COLO668 (cell line): ENCODE results near the gene CD3G.
A peak's percentile ranks its signal among the peaks of the same experiment; 100 is the strongest.

Experiments
- DNase-seq: peaks from one replicate; lab custom pipeline; 2025; ENCODE audit not compliant: unreplicated experiment; lab: John Stamatoyannopoulos, UW

Gene CD3G

DNA sequence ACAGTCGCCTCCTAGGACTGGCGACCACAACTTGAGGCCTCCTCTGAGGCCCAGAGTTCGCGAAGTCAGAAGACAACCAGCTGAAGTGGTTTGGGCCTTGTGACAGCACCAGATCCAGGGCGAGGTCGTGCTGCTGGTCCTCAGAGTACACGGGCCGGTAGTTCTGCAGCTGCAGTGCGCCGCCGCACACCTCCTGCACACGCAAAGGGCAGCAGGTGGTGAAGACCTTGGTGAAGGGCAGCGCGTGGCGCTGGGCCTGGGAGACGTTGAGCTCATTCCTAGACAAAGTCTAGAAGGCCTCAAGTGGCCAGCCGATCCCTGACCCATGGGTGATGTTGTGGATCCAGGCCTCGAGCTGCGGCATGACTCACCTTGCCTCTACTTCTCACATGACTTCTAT lies 21.4 kb upstream of the CD3G start:
- no peak for DNase-seq

DNA sequence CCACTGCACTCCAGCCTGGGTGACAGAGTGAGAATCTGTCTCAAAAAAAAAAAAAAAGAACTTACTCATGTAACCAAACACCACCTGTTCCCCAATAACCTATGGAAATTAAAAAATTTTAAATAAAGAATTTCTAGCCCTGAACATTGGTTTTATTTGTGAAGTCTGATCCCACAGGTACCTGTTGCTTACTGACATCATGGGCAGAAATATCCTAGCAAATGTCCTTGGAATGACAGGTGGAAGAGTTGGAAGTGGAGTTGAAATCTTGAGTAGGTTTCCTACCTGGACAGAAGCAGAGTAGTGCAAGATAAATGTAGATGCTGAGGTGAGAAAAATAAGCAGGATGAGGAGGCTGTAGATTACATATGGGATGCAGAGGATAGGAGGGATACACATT lies 18.9 kb upstream of the CD3G start:
- no peak for DNase-seq

DNA sequence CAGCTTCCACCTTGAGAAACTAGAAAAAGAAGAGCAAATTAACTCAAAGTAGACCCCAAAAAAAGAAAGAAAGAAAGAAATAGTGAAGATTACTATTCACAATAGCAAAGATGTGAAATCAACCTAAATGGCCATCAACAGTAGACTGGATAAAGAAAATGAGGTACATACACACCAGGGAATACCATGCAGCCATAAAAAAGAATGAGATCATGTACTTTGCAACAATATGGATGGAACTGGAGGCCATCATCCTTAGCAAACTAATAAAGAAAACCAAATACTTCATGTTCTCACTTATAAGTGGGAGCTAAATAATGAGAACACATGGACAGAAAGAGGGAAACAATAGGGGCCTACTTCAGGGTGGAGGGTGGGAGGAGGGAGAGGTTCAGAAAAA lies 15.4 kb upstream of the CD3G start:
- no peak for DNase-seq

DNA sequence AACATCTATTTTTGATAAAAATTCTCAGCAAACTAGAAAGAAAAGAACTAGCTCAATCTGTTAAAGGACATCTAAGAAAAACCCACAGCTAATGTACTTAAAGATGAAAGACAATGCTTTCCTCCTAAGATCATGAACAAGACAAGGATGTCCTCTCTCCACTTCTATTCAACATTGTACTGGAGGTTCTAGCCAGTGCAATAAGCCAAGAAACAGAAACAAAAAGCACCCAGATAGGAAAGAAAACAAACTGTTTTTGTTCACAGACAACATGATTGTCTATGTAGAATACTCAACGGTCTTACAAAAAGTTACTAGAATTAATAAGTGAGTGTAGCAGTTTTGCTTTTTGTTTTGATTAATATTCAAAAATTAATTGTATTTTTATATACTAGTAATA lies 9.4 kb upstream of the CD3G start:
- no peak for DNase-seq

DNA sequence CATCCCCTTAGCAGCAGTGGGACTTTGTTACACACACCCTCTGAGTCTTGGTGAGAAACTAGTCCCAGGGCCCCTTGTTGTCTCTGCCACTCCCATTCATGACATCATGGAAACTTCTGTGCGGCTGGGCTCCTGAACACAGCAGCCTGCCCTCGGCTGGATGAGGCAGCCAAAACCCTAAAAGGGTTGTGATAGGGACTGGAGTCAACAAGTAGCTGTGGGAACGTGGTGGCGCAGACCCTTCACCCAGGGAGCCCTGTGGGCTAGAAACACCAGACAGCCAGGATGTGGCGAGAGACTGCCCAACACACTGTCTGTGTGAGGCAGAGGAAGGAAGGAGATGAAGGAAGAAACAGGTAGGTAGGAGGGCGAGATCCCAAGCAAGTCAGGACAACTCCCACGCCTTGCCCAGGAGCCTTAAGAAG lies 5.5 kb upstream of the CD3G start:
- DNase-seq, result no peak

DNA sequence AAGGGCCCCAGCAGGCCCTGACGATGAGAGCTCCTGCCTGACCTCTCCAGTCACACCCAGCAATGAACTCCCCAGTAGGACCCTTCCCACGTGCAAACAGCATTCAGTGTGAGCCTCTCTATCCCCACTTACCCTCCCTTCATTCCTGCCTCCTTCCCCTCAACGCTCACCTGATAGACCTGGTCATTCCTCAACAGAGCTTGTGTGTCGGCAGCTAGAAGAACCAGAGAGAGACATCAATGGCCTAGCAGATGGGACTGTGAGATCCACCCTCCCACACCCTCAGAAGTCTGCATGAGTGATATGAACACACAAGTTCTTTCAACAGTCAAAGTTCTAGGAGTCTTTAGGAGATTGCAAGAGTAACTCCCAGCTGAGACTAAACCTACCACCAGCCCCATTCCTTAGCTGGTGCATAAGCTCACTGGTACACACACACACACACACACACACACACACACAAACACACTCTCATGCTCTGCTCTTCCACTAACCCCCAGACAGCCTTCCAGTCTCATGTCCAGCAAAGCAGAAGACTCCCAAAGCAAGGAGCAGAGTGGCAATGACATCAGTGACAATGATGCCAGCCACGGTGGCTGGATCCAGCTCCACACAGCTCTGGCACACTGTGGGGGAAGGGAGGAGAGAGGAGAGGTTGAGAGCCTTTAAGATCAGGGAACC lies 4.7 kb upstream of the CD3G start:
- DNase-seq, result no peak

DNA sequence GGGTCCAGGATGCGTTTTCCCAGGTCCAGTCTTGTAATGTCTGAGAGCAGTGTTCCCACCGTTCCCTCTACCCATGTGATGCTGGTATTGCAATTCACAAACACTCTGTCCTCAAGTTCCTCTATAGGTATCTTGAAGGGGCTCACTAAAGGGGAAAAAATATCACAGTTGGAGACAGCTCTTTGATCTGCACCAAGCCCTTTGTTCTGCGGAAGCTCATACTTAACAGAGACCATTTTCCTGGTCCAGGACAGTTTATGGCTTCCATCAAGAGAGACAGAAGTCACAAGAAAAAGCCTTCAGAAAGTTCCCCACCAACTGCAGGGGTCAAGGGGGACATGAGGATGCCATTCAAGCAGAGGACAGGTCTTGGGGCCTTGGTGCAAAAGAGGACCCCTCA lies 3.7 kb upstream of the CD3G start:
- DNase-seq, result no peak

DNA sequence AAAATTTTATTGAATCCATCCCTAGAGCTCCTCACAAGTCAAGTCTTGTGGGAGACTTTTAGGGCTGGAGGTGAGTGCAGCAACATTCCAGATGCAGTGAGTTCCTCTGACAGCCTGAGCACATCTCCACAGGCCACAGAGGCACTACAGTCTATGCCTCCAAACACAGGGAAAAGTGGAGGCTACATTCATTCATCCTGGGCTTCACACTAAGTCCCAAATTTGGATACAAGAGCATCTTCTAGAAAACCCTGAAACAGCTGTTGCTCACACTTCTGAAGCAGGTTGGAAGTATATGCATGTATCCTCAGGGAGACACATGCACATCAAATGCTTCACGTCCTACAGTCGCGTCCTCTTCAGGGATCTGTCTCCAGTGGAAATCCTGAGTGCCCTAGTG lies 2.9 kb upstream of the CD3G start:
- no peak for DNase-seq

DNA sequence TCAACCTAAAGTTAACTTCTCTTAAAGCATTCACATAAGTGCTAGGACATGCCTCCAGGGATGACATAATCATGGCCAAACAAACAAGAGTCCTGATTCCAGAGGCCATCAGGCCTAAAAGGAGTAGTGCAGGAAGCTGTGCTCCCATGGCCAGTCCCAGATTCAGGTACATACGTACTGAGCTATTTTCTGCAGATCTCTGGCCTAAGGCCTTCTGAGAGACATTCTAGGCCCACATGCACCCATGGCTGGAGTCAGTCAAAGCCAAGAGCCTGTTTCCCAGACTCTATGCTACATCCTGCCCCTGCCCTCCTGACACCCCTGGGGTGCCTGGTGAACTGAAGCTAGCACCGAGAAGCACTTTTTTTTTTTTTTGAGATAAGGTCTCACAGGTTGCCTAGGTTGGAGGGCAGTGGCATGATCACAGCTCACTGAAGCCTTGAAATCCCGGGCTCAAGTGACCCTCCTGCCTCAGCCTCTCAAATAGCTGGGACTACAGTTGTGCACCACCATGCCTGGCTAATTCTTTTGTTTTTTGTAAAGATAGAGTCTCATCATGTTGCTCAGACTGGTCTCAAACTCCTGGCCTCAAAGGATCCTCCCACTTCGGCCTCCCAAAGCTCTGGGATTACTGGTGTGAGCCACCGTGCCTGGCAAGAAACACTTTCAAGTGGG lies 2.2 kb upstream of the CD3G start:
- DNase-seq, result no peak

DNA sequence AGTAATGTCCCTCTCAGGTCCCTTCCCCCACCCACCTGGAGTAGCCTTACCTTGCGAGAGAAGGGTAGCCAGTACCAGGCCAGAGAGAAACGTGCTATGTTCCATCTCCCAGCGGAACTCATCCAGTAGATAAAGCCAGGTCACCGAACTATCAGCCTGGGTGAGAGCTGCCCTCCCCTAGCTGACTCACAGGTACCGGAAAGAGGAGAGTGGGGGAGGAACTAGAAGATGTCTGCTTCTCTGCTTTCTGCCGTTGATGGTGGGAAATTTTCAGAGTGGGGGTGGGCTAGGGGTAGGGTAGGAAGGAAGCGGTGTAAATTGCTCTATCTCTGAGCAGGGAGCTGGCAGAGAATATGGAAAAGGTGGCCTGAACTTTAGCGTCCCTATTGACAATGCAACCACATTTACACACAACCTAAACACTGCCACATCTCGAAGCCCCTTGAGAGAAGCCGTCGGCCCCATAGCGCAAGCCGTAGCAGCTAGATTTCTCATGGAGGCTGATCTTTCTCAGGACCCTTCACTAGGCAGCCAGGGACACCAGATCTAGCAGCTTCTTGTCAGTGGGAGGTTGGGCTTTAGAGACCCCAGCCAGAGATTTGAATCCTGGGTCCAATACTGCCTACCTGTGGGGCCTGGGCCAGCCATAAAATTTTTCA lies 1.5 kb upstream of the CD3G start, which contains the start of gene CD3D:
Gene CD3D (minus strand): TSS at position 203 of the 659 bp plus-strand sequence. CDS start 98 bp downstream, at position 105.
- no peak for DNase-seq

DNA sequence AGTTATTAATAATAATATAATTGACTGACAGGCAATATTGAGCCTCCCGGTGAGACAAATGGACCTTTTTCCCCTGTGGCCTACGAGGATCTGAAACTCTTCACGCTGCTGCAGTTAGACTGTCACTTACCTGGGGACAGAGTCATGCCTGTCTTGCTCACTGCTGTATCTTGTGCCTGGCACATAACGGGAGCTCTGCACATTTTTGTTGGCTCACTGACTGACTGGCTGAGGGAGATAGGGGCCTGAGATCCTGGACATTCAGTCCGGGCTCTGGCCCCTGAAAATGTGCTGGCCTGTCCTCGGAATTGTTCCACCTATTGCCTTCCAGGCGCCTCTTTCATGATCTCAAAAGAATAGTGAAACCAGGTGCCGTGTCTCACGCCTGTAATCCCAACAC lies 896 bp upstream of the CD3G start:
- no peak for DNase-seq

DNA sequence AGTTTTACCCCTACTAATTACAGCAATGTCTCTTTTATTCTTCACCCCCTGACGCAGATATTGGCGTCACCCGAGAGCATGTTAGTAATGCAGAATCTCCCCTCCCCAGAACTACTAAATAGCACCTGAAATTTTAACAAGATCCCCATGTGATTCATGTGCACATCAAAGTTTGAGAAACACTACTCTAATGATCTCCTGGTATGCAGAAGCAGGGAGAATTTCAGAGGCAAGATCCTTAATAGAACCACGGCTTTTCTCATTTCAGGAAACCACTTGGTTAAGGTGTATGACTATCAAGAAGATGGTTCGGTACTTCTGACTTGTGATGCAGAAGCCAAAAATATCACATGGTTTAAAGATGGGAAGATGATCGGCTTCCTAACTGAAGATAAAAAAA lies 5.3 kb downstream of the CD3G start:
- DNase-seq, result no peak

DNA sequence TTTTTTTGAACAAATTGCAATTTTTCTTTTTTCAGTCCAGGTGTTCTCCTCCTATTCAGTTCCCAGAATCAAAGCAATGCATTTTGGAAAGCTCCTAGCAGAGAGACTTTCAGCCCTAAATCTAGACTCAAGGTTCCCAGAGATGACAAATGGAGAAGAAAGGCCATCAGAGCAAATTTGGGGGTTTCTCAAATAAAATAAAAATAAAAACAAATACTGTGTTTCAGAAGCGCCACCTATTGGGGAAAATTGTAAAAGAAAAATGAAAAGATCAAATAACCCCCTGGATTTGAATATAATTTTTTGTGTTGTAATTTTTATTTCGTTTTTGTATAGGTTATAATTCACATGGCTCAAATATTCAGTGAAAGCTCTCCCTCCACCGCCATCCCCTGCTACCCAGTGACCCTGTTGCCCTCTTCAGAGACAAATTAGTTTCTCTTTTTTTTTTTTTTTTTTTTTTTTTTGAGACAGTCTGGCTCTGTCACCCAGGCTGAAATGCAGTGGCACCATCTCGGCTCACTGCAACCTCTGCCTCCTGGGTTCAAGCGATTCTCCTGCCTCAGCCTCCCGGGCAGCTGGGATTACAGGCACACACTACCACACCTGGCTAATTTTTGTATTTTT lies 9.1 kb downstream of the CD3G start:
- DNase-seq, result no peak

DNA sequence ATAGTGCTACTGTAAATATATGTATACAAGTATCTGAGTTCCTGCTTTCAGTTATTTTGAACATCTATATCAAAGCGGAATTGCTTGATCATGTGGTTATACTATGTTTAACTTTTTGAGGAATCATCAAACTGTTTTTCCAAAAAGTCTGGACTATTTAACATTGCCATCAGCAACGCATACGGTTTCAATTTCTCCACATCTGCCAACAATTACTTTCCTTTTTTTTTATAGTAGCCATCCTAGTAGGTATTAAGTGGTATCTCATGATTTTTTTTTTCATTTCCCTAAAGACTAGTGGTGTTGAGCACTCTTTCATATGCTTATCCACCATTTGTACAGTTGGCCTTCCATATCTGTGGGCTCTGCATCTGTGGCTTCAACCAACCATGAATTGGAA lies 13.9 kb downstream of the CD3G start:
- no peak for DNase-seq

DNA sequence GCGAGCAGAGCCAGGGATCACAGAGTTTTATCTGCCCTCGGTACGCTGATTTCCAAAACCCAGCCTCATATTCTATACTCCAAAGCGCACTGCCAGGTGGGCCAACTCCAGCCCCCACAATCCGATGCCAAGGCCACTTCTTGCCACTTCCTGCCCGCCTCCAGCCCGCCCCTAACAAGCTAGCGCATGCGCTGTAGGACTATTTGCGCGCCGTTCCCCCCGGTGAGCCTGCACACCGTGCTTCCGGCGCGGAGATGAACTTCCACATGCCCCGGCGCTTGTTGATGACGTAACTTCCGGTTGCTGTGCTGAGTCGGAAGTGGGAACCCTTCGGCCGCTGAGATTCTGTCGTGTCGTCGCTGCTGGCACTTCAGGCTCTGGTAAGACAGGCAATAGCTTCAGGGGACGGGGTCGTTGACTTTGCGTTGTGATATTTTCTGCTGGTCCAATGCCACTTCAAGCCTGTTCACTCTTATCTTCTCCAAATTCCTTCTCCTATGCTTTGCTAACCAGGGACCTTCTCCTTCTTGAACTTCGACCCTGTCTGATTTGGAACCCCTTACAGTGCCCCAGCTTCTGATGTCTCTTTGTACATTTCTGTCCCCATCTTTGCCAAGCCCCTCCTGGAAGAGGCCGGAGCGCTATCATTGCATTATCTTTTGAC lies 15.3 kb downstream of the CD3G start, which contains the start of gene UBE4A:
Gene UBE4A (plus strand): TSS at position 306 of the 664 bp plus-strand sequence. CDS start 5,481 bp downstream, outside the sequence.
- DNase-seq, result peak; percentile 95

DNA sequence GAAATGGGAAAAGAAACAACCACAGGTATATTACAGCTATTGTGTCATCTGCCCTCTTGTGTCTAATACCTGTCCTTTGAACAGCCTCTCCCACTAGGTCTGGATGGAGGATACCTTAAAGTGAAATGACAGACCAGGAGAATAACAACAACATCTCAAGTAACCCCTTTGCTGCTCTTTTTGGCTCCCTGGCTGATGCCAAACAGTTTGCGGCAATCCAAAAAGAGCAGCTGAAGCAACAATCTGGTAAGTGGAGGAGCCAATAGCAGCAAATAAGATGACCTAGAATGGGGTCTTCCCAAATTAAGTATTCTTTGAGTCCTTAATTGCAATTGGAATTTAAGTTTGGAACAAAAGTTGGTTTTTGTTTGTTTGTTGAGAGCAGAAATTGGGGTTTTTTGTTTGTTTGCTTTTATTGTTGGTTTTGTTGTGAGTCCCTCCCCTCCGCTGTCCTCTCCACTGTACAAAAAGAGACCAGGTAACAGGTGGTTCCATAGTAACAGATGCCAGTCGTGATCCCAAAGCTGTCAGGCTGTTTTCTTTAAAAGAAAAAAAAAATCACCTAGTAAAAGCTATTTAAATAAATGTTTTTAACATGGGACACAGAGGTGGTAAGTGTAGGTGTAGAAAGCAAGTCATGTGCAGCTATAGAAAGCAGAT lies 20.9 kb downstream of the CD3G start:
- DNase-seq, result no peak

DNA sequence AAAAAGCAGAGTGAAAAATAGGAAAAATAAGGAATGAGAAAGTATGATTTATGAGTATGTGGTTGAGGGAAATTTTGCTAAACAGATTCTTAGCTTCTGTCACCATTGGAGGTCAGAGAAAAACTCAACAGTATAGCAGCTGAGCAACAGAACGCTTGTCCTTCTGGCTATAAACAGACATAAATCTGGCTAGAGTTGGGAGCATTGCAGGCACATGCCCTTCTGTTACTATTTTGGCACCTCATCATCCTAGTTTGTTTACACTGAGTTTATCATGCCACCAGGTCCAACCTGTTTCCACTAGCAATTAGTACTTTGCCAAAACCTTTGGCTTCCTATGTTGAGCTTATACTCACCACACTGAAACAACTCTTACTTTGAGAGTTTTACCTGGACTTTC lies 22.1 kb downstream of the CD3G start:
- no peak for DNase-seq

DNA sequence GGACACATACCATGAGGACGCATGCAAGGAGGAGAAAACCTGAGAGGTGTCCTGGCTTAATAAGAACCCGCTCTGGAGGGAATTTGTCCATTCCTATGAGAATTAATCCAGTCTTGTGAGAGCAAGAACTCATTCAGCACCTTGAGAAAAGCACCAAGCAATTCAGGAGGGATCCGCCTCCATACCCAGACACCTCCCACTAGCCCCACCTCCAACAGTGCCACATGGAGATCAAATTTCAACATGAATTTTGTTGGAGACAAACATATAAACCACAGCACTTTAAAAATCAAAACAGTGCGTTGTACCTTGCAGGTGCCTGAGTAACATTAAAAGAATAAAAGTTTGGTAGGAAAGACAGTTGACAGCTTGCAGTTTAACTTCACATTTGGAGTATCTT lies 26.6 kb downstream of the CD3G start:
- no peak for DNase-seq

DNA sequence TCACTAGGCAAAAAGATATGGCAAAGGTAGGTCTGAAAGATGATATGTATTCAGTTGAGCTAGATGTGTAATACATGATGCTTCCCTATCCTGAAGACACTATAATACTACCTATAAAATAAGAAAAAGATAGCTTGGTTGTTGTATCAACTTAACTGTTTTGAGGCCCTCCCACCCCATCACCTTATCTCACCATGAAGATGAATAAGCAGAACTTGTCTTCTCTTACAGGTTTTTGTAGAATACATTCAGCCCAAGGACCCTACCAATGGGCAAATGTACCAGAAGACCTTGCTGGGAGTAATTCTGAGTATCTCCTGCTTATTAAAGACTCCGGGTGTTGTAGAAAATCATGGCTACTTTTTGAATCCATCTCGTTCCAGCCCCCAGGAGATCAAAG lies 29.1 kb downstream of the CD3G start:
- no peak for DNase-seq

DNA sequence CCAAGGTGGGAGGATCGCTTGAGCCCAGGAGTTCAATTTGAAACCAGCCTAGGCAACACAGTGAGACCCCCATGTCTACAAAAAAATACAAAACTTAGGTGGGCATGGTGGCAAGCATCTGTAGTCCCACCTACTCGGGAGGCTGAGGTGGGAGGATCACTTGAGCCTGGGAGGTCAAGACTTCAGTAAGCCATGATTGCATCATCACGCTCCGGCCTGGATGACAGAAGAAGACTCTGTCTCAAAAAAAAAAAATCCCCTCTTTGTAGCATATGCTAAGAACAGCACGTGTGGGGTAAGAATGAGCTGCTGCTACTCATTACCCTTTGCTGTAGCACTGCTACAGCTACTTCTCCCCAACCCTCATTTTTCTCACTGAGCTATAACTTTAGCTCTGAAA lies 29.7 kb downstream of the CD3G start:
- DNase-seq, result no peak

DNA sequence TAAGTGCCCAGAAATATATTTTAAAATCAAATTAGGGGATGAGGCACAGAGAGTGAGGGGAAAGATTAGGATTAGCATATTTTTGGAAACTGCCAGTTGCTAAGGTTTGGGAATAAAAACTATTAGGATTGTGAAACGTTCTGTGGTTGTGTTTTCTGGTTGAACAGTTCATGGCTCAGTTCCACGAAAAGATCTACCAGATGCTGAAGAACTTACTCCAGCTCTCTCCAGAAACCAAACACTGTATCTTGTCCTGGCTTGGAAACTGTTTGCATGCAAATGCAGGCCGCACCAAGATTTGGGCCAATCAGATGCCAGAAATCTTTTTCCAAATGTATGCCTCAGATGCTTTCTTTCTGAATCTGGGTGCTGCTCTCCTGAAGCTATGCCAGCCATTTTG lies 30.6 kb downstream of the CD3G start:
- DNase-seq, result no peak
